IMR-90 (cell line): ENCODE measurements around the gene SNCG. TPM values are rescaled to one million over a fixed set of nuclear protein-coding genes. Genes with fewer than 3 reads are reported as not detected.

Experiments
- ATAC-seq: fragments of 200-7000 bp; cut with Tn5 transposase; 2 replicates; pipeline ENCODE4 v1.9.1; 2020; ENCODE audit warnings: low read depth, mild to moderate bottlenecking, moderate library complexity
- BruUV-seq: library from RNA; stranded (reverse); fragments of 400-500 nt; replicated peaks from 2 replicates; lab custom pipeline; 2021; lab: Mats Ljungman, UMichigan
- CTCF ChIA-PET: fragments of 300-600 bp; formaldehyde crosslinking; extraction: SDS; loops from one replicate; lab custom pipeline; 2021; ENCODE audit warnings: antibody characterized with exemption; lab: Yijun Ruan, JAX
- POLR2A ChIA-PET: fragments of 300-600 bp; sonication (Branson Sonifier 250); formaldehyde crosslinking; loops from one replicate; lab custom pipeline; 2022; ENCODE audit warnings: antibody characterized with exemption; ENCODE audit not compliant: unreplicated experiment; lab: Charles Lee
- DNase-seq: peaks from one replicate; pipeline ENCODE4 v3.0.0; 2013
- H2AFZ ChIP-seq: replicated peaks from 2 replicates; pipeline ENCODE3; 2013; ENCODE audit warnings: low read length, mild to moderate bottlenecking; ENCODE audit not compliant: poor library complexity
- H2AK5ac ChIP-seq: 2 replicates; pipeline ENCODE4 v1.6.1; 2013; ENCODE audit warnings: low read depth, low read length, inconsistent platforms
- H2AK9ac ChIP-seq: replicated peaks from 2 replicates; pipeline ENCODE3; 2013; ENCODE audit warnings: mild to moderate bottlenecking, low read depth, low read length, moderate library complexity; ENCODE audit not compliant: poor library complexity
- H2BK120ac ChIP-seq: 2 replicates; pipeline ENCODE4 v1.6.1; 2013; ENCODE audit warnings: low read depth, low read length, inconsistent platforms
- H2BK15ac ChIP-seq: 3 replicates; pipeline ENCODE4 v1.6.1; 2013; ENCODE audit warnings: low read depth, low read length, inconsistent platforms
- H2BK20ac ChIP-seq: 2 replicates; pipeline ENCODE4 v1.6.1; 2013; ENCODE audit warnings: low read depth, mild to moderate bottlenecking, inconsistent platforms, low read length, moderate library complexity
- H2BK5ac ChIP-seq: 2 replicates; pipeline ENCODE4 v1.6.1; 2013; ENCODE audit warnings: mild to moderate bottlenecking, low read depth, low read length, inconsistent platforms; ENCODE audit not compliant: poor library complexity, severe bottlenecking
- H3K14ac ChIP-seq: replicated peaks from 2 replicates; pipeline ENCODE4 v1.6.1; 2013; ENCODE audit warnings: low read depth, low read length, inconsistent platforms
- H3K18ac ChIP-seq: 2 replicates; pipeline ENCODE4 v1.6.1; 2013; ENCODE audit warnings: low read depth, low read length, control low read depth
- H3K23ac ChIP-seq: 2 replicates; pipeline ENCODE4 v1.6.1; 2013; ENCODE audit warnings: low read depth, low read length, inconsistent platforms
- H3K27ac ChIP-seq: 2 replicates; pipeline ENCODE4 v1.5.1; 2013; ENCODE audit warnings: mild to moderate bottlenecking, control low read depth, low read length; ENCODE audit not compliant: insufficient read depth
- H3K27me3 ChIP-seq: 2 replicates; pipeline ENCODE4 v1.6.1; 2013; ENCODE audit warnings: low read length; ENCODE audit not compliant: control insufficient read depth, insufficient read depth
- H3K36me3 ChIP-seq: 2 replicates; pipeline ENCODE4 v1.6.1; 2013; ENCODE audit warnings: low read length, mixed read lengths; ENCODE audit not compliant: control insufficient read depth, insufficient read depth
- H3K4ac ChIP-seq: 2 replicates; pipeline ENCODE4 v1.6.1; 2013; ENCODE audit warnings: low read depth, low read length, inconsistent platforms
- H3K4me1 ChIP-seq: 2 replicates; pipeline ENCODE4 v1.6.1; 2013; ENCODE audit warnings: low read length, mixed read lengths; ENCODE audit not compliant: control insufficient read depth, insufficient read depth
- H3K4me2 ChIP-seq: 2 replicates; pipeline ENCODE4 v1.6.1; 2013; ENCODE audit warnings: low read depth, mild to moderate bottlenecking, control low read depth, low read length, moderate library complexity
- H3K4me3 ChIP-seq: 2 replicates; pipeline ENCODE4 v1.5.1; 2013; ENCODE audit warnings: low read depth, mild to moderate bottlenecking, control low read depth, low read length, moderate library complexity; ENCODE audit not compliant: insufficient read depth
- H3K56ac ChIP-seq: 2 replicates; pipeline ENCODE4 v1.6.1; 2013; ENCODE audit warnings: low read length, inconsistent platforms; ENCODE audit not compliant: insufficient read depth; ENCODE audit errors: extremely low read depth
- H3K79me1 ChIP-seq, 2 experiments: 2 replicates each; pipeline ENCODE4 v1.6.1; 2013; ENCODE audit warnings: low read length in 2 of 2, inconsistent platforms in 1 of 2, low read depth in 1 of 2
- H3K9ac ChIP-seq: 2 replicates; pipeline ENCODE4 v1.6.1; 2013; ENCODE audit warnings: low read depth, low read length, control low read depth
- H3K9me1 ChIP-seq: 2 replicates; pipeline ENCODE4 v1.6.1; 2013; ENCODE audit warnings: low read length, inconsistent platforms; ENCODE audit not compliant: insufficient read depth
- H3K9me3 ChIP-seq: 2 replicates; pipeline ENCODE4 v1.6.1; 2013; ENCODE audit warnings: low read length; ENCODE audit not compliant: control insufficient read depth, insufficient read depth
- H4K20me1 ChIP-seq: 2 replicates; pipeline ENCODE4 v1.6.1; 2013; ENCODE audit warnings: low read length, inconsistent platforms; ENCODE audit not compliant: insufficient read depth
- H4K5ac ChIP-seq: 2 replicates; pipeline ENCODE4 v1.6.1; 2013; ENCODE audit warnings: mild to moderate bottlenecking, low read depth, low read length, control low read depth
- H4K8ac ChIP-seq, 2 experiments: 2 replicates each; pipeline ENCODE4 v1.6.1; 2013; ENCODE audit warnings: low read depth in 2 of 2, low read length in 2 of 2, control low read depth in 1 of 2, inconsistent platforms in 1 of 2
- H4K91ac ChIP-seq: 2 replicates; pipeline ENCODE4 v1.6.1; 2013; ENCODE audit warnings: low read depth, low read length, inconsistent platforms; ENCODE audit not compliant: insufficient read depth
- CHD1 ChIP-seq: IDR thresholded peaks from 2 replicates; pipeline ENCODE4 v1.6.1; 2012; ENCODE audit warnings: low read depth, low read length, improper control_type of control experiment
- FOS ChIP-seq: fragments of 150-350 bp; IDR thresholded peaks from 2 replicates; pipeline ENCODE4 v1.6.1; 2016; ENCODE audit warnings: low read depth, low read length
- NFE2L2 ChIP-seq: fragments of 150-350 bp; IDR thresholded peaks from 2 replicates; pipeline ENCODE4 v1.6.1; 2016; ENCODE audit warnings: low read depth, mild to moderate bottlenecking, low read length
- WGBS, 2 experiments: methylation state at CpG; one replicate each; pipeline versions ENCODE4 v1.1.5 to v1.1.7; 2013; ENCODE audit warnings: missing lambda C conversion rate in 2 of 2; ENCODE audit not compliant: insufficient read length in 1 of 2; ENCODE audit errors: extremely low coverage in 2 of 2; 5-methylcytosine and 5-hydroxymethylcytosine counted together
- dilution Hi-C: fragments of 300-500 bp; cut with HindIII; formaldehyde crosslinking; loops from one replicate; pipeline ENCODE4 v1.14.3; 2018; ENCODE audit warnings: low sequenced_read_pairs; ENCODE audit not compliant: unreplicated experiment
- in situ Hi-C: fragments of 300-500 bp; cut with MboI; formaldehyde crosslinking; loops from 3 replicates; pipeline ENCODE4 v1.14.3; 2019; ENCODE audit warnings: low sequenced_read_pairs, inconsistent platforms, mixed read lengths
- intact Hi-C: fragments of 100-400 bp; cut with micrococcal nuclease; formaldehyde crosslinking; loops from 2 replicates; pipeline ENCODE4 v1.10.0; 2022
- polyA plus RNA-seq, 3 experiments: library from polyadenylated mRNA; depleted of rRNA; stranded (reverse); fragments of >200 nt; gene quantifications; 2 replicates each; pipeline ENCODE4 v1.2.3, GENCODE V29; 2012; ENCODE audit warnings: low replicate concordance in 1 of 3
- total RNA-seq: library from RNA; depleted of rRNA; stranded (reverse); fragments of >200 nt; gene quantifications from 2 replicates; pipeline ENCODE4 v1.2.3, GENCODE V29; 2012

SNCG gene
- total and polyA plus RNA-seq, 2 of the 4 experiments (the other 2 are of a cell fraction), result 10.6 to 19.0 TPM

GRCh38 chr10:86936661-86937501 lies 21.5 kb upstream of the SNCG start:
- intact Hi-C loops, result no loop called here
- Histone ChIP-seq H3K4ac (no peak overlapping the region), H3K4me1 (peaks cover 5% of the 10 kb centered on the region), H3K36me3 (no peaks in the 10 kb centered on the region), H4K20me1 (no peaks in the 10 kb centered on the region), H3K9ac (no peak overlapping the region), H3K4me2 (no peak overlapping the region), H2BK120ac (no peak overlapping the region), H3K27me3 (no peaks in the 10 kb centered on the region), H3K18ac (no peak overlapping the region), H2AFZ (peak overlapping the region; percentile 65), H2BK5ac (no peak overlapping the region), H3K14ac (no peak overlapping the region), H3K9me1 (peaks cover 19% of the 10 kb centered on the region), H3K4me3 (no peak overlapping the region), H3K23ac (no peak overlapping the region), H3K9me3 (no peaks in the 10 kb centered on the region), H4K8ac (no peak overlapping the region; a peak in 1 of 4 replicates), H3K79me1 (no peaks in the 10 kb centered on the region; a peak in 1 of 4 replicates), H3K56ac (no peak overlapping the region), H2BK20ac (no peak overlapping the region), H3K27ac (no peak overlapping the region), H4K5ac (no peak overlapping the region), H2AK5ac (peak overlapping the region; percentile 3; the same call in 1 of the 2 replicates), H2AK9ac (peak overlapping the region; percentile 74), H4K91ac (no peak overlapping the region), H2BK15ac (no peak overlapping the region)
- ChIA-PET POLR2A (no interaction called here), CTCF (interaction anchor here (1.1 kb wide), 1 partner anchor 25 kb away, joined by 7 read pairs; no protein-coding TSS in a partner anchor)
- TF ChIP-seq CHD1, result no peak
- 0 out of 2 replicates have a peak, but pooled peaks have one; percentile 26 for TF ChIP-seq FOS
- no peak for TF ChIP-seq NFE2L2
- in situ Hi-C loops, result no loop called here
- dilution Hi-C loops, result no loop called here
- ATAC-seq (peak; percentile 24; the same call in 1 of the 2 replicates), DNase-seq (peak; percentile 68)
- no CpG with 5 or more reads among the region's 13 CpGs for WGBS, 2 experiments
- BruUV-seq, result no TSS peak
